NK-92 (cell line): Measurements from ENCODE around the gene NFAT5.
"Not testable (repeated sequence)": the region's sequence is repeated elsewhere in the genome, so short reads cannot be mapped to it uniquely, and the experiment has no call there.

Experiments
- DNase-seq: peaks from one replicate; lab custom pipeline; 2025; ENCODE audit not compliant: unreplicated experiment; lab: John Stamatoyannopoulos, UW

The NFAT5 gene

DNA sequence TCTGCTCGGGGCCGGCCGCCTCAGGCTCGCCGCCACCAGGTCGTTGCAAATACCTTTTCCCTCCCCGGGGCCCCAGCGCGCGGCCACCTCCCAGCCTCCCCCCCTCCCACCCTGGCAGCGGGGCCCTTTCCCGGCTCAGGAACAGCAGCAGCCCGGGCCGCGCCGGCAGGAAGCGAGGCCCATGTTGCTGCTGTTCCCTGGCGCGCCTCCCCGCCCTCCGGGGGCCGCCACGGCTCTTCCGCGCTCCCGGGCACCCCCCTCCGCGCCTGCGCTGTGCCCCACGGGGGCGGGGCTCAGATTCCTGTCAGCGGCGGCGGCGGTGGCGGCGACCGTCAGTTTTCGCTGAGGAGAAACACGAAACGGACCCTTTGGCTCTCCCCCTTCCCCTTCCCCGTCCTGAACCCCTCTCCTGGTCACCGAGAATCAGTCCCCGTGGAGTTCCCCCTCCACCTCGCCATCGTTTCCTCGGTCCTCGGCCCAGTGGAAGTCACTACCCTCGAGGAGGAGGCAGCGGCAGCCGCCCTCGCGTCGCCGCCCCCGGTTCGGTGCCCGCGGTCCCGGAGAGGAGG is at the start of gene NFAT5:
NFAT5 (plus strand) TSS at position 296 of the 569 bp plus-strand sequence. CDS start 336 bp downstream, outside the sequence.
- DNase-seq, result no peak

DNA sequence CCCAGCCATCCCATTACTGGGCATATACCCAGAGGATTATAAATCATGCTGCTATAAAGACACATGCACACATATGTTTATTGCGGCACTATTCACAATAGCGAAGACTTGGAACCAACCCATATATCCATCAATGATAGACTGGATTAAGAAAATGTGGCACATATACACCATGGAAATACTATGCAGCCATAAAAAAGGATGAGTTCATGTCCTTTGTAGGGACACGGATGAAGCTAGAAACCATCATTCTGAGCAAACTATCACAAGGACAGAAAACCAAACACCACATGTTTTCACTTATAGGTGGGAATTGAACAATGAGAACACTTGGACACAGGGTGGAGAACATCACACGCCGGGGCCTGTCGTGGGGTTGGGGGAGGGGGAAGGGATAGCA is 47.9 kb upstream of the NFAT5 start:
- DNase-seq, result not testable (repeated sequence)

DNA sequence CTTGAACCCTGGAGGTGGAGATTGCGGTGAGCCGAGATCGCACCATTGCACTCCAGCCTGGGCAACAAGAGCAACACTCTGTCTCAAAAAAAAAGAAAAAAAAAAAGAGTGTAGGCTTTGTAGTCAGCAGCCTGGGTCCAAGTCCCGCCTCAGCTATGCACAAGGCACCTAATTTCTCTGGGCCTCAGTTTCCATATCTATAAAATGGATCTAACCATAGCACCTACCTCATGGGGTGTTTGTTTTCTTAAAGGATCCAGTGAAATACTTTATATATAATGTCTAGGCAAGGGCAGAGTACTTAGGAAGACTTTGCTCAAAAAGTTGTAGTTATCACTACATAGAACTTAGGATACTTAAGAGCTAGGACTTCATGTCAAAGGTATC is 45.4 kb upstream of the NFAT5 start:
- no peak for DNase-seq

GRCh38 chr16:69520800-69521602 is 44.8 kb upstream of the NFAT5 start:
- no peak for DNase-seq

DNA sequence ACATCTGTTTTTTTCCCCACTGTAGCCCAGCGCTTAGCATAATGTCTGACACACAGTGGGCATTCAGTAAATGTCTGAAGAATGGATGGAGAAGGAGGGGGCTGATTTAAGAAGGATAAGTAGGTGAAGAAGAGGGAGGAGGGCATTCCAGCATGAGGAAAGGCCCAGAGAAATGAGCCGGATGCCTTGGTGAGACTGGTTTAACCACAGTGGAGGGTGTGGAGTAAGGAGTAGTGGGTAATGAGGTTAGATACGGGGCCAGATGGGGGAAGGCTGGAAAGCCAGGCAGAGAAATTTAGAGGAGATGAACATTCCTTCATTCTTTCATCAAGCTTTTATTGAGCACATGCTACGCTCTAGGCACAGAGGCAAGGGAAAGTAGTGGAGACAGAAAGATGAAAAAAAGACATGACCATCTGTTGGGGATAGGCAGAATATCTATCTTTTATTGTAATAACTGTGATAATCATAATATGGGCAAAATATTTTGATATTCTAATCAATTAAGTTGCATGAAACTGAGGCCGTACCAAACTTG is 43.7 kb upstream of the NFAT5 start:
- no peak for DNase-seq

DNA sequence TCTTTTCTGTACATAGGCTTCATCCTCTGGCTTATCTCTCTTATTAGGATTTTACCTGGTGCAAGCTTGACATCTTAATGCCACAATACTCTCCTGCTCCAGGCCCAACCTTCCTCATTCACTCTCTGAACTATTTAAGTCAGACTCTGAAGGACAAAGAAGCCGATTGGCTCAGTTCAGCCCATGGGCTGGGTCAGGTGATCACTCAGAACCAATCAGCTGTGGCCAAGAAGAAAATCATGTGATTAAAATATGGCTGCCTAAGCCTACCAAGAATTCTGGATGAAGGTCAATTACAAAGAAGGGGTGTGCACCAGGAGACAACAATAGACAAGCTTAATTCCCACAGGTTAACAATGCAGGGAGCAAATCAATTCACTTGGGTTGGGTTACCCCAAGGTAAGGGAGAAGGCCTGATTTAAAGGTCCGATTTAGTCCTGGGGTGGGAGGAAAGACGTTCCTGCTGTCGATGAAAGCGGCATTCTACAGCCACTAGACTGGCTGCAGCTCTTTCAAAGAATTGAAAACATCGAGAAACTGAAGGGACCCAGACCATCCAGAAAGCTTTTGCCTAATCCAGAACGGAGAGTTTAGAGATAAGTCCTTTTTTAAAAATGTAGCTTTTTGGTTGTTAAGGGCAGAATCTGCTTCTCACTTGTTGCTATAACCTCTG is 42.9 kb upstream of the NFAT5 start:
- no peak for DNase-seq

GRCh38 chr16:69523566-69524305 is 42.0 kb upstream of the NFAT5 start:
- no peak for DNase-seq

DNA sequence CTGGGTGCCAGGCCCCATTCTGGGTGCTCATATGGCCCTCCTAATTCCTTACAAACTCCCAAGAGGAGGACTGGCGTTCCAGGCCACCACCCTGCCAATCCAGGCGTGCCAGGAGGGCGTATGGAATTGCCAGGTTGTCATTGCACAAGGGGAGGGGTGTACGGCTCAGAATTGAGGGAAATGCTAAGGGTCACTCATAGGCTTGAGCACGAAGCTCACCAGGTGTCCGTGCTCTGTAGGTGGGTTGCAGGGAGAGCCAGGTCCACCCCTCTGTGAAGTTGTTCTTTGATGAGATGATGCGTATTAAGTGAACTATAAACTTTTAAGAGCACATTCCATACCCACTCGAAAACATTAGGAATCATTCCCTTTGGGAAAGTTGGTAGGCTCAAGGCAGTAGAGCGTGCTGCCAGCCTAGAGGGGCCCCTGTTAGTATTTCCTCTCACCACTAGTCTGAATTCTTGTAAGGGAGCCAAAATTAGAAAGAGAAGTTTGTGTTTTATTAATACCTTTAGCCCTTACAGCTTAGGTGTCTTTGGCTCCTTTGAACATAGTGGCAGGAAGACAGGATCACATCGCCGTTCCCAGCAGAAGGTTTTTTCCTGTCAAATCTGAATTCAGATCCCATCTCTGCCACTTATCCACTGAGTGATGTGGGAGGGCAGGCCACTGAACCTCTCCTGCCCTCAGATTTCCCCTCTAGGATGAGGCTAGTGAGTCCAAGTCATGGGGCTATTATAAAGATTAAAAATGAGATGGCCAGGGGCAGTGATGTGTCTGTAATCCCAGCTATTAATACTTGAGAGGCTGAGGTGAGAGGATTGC is 38.7 kb upstream of the NFAT5 start:
- DNase-seq, result no peak

DNA sequence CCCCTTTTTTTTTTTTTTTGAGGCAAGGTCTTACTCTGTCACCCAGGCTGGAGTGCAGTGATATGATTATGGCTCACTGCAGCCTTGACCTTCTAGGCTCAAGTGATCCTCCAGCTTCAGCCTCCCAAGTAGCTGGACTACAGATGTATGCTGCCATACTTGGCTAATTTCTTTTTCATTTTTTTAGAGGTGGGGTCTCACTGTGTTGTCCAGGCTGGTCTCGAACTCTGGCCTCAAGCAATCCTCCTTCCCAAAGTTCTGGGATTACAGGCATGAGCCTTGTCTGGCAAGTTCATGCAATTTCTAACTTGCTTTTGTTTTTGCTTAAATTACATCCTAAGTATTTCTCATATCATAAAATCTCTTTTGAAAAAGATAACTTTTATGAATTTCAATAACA is 33.8 kb upstream of the NFAT5 start:
- DNase-seq, result no peak

DNA sequence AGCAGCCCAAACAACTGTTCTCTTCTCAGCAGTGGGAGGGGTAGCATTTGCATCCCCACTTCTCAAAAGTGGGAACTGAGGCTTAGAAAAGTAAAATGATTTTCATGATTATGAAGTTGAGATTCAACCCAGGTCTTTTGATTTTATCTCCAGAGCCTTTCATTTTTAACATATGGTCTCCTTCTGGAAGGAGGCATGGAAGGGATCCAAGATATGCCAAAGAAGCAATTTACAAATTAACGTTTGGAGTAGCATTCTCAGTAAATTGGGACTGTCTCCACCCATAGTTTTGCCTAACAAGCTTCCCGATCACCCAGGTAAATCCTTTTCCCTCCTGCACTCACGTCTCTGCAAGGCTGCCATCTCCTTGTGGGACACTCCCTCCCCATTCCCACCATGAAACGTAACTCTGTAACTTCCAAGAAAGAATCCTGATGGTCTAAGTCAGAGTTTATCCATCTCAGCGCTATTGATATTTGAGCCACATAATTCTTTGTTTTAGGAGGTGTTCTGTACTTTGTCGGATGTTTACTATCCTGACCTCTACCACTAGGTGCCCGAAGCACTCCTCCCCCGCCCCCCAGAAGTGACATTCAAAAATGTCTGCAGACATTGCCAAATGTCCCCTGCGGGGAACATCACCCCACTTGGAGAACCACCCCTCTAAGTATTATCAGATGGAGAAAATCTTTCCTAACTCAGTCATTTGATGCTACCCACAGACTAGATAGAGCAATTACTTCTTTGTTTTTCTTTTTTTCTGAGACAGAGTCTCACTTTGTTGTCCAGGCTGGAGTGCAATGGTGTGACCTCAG is 32.9 kb upstream of the NFAT5 start:
- DNase-seq, result no peak

DNA sequence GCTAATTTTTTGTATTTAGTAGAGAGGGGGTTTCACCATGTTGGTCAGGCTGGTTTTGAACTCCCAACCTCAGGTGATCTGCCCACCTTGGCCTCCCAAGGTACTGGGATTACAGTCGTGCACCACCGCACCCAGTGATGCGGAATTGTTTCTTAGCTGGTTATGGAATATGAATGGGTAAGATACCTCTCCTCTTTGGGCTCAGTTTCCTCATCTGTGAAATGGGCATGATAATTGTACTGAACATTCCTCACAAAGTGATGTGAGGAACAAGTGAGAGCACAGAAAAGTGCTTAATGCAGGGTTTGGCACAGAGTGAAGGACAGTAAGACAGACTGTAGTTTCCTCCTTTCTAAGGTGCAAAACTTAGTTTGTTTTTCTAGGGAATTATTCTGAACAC is 31.0 kb upstream of the NFAT5 start:
- no peak for DNase-seq

DNA sequence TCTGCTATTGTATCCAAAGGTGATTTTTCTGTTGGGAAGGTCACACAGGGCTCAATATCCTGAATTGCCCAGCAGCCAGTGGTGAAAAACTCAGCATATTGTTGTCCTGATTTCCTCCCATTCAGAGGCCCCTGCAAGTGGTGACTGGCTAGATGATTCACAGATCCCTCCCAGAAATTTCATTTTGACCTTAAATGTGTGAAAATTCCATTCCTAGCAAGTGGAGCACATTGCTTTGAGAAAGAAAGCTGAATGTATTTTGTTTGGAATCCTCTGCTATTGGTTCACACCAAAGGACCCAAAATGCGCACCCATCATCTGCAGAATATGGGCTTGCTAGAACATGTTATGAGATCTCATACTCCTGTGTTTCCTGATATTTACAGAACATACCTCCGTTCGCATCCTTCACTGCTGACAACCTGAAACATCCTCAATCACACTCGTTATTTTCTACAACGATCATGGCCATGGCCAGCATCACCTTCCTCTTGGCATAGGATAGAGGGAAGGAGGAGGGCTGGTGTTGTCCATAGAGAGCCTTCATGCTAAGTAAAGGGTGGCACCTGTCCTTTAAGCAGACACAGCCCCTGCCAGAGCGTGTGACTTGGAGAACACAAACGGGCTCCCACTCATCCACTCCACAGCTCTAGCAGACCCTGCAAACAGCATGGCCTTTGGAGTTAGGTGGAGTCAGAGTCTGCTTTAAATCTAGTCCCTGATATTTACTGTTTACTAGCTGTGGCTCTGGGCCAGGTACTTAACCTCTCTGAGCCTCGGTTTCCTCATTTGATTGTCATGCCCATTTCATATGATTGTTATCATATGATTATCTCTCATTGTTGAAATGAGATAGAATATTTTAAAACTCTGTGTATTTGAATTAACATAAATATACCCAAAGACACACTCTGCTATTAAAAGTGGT is 30.4 kb upstream of the NFAT5 start:
- DNase-seq, result no peak

DNA sequence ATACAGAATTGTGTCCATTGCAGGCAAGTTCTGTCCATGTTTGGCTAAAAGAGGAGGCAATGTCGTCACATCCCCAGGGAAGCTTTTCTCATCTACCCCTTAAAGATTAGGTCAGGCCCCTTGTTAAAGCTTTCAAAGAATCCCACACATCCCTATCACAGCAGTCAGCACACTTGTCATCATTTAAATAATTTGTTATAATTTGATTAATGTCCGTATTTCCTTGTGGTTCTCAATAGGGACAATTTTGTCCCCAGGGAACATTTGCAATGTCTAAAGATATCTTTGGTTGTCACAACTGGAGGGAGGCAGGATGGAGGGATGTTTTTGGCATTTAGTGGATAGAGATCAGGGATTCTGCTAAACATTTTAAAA is 28.1 kb upstream of the NFAT5 start:
- DNase-seq, result no peak

GRCh38 chr16:69538808-69539207 is 27.0 kb upstream of the NFAT5 start:
- DNase-seq, result no peak

GRCh38 chr16:69542974-69543373 is 22.8 kb upstream of the NFAT5 start:
- no peak for DNase-seq

DNA sequence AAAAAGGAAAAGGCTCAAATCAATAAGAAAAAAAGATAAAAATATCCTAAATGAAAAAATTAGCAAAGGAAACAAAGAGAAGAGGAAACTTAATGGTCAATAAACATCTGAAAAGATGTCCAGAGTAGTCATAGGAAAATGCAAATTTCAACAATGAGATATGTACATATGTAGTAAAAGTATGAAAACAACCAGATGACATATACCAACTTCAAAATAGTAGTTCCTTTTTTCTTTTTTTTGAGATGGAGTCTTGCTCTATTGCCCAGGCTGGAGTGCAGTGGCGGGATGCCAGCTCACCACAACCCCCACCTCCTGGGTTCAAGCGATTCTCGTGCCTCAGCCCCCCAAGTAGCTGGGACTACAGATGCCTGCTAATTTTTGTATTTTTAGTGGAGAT is 21.7 kb upstream of the NFAT5 start:
- no peak for DNase-seq

- not testable (repeated sequence) for DNase-seq
Measured at GRCh38 chr16:69546663-69547062, 19.1 kb upstream of the NFAT5 start.

GRCh38 chr16:69553332-69553731 is 12.4 kb upstream of the NFAT5 start:
- no peak for DNase-seq

- no peak for DNase-seq
Measured at GRCh38 chr16:69554495-69554894, 11.3 kb upstream of the NFAT5 start.
